D721Med (cell line): Measurements from ENCODE around the gene DUS1L.

Source experiments
- DNase-seq: peaks from one replicate; pipeline ENCODE4 v3.0.0; 2011; ENCODE audit warnings: low spot score; ENCODE audit not compliant: insufficient read length
- FAIRE-seq: peaks from 2 replicates; lab custom pipeline; 2011; peaks lifted over from hg19 to GRCh38; lab: Jason Lieb, UNC
- CTCF ChIP-seq: IDR thresholded peaks from 2 replicates; pipeline ENCODE4 v1.5.1; 2012; ENCODE audit warnings: mild to moderate bottlenecking, control low read depth; ENCODE audit not compliant: insufficient read depth; ENCODE audit errors: missing control alignments

DUS1L gene

GRCh38 chr17:82047914-82048570 is 17.6 kb downstream of the DUS1L start:
- DNase-seq (no peak), FAIRE-seq (no peak)
- no peak for TF ChIP-seq CTCF

DNA sequence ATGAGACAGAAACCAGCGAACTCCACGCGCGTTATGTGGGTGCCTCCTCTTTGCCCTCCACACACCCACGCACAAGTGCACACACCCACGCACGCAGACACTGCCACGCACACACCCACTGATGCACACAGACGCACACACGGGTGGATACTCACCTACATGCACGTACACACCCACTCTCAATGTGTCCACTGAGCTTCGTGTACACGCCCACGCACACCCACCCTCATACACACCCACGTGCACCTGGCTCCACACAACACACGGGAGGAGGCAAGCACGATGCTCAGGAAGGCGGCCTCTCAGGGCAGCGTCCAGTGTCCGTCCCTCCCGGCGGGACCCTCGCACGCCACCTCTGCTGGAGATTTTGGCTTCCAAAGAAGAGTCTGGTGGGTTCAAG is 18.2 kb downstream of the DUS1L start:
- DNase-seq = no peak
- TF ChIP-seq CTCF = no peak
- FAIRE-seq = no peak

- DNase-seq = no peak
- no peak for TF ChIP-seq CTCF
- FAIRE-seq = no peak
Measured at GRCh38 chr17:82046903-82047302, 18.7 kb downstream of the DUS1L start.

- no peak for FAIRE-seq
- no peak for TF ChIP-seq CTCF
- DNase-seq = no peak
Measured at GRCh38 chr17:82045936-82046484, 19.6 kb downstream of the DUS1L start.

DNA sequence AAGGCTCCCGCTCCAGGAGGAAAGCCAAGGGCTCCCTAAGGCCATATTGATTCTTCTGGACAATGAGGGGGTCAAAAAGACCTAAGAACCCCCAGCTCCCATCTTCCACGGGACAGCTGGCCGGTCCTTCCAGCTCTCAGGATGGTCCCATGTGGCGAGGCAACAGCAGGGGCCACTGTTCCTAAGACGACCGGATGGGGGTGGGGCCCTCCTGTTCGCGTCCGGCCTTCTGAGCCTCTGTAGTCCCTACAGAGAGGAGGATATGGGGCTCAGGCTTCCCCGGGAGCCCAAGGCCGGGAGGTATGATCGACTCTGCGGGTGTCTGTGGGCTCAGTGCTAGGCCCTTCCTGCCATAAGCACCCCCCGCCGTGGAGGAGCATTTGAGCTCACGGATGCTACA is 22.1 kb downstream of the DUS1L start:
- FAIRE-seq = no peak
- DNase-seq = no peak
- no peak for TF ChIP-seq CTCF

- DNase-seq (no peak), FAIRE-seq (no peak)
- no peak for TF ChIP-seq CTCF
Measured at GRCh38 chr17:82042649-82043048, 23.0 kb downstream of the DUS1L start.

- TF ChIP-seq CTCF = no peak
- DNase-seq (no peak), FAIRE-seq (no peak)
Measured at GRCh38 chr17:82041144-82041814, 24.3 kb downstream of the DUS1L start.
